Esophagus mucosa (tissue), 1 donor: ENCODE measurements around the gene NUF2. TPM values are rescaled to one million over a fixed set of nuclear protein-coding genes. Genes with fewer than 3 reads are reported as not detected.

ENCODE experiments used
- total RNA-seq: library from RNA; stranded (reverse); gene quantifications from one replicate; pipeline ENCODE4 v1.2.4, GENCODE V29; 2023
- donor health status: DM: yes; HTN: yes; CAD: no.

NUF2 gene
- total RNA-seq, 1 donor from 2014 or later = 8.6 TPM

Other genes with a start within 250 kb of the NUF2 start
- gene RGS5, start 119.0 kb upstream of the NUF2 start, total RNA-seq = 28.3 TPM